H1 (cell line): Measurements from ENCODE around the gene PRR12. TPM values are rescaled to one million over a fixed set of nuclear protein-coding genes. Genes with fewer than 3 reads are reported as not detected.

Source experiments
- ASH2L ChIP-seq: fragments of 200-600, 300-600 bp; sonication (generic); IDR thresholded peaks from one replicate; pipeline ENCODE4 v1.7.1; 2017; ENCODE audit warnings: low read length
- BRCA1 ChIP-seq: IDR thresholded peaks from 2 replicates; pipeline ENCODE4 v1.6.1; 2012; ENCODE audit warnings: low read depth, low read length, improper control_type of control experiment
- FOSL1 ChIP-seq: IDR thresholded peaks from 2 replicates; pipeline ENCODE4 v1.6.1; 2011; ENCODE audit warnings: mild to moderate bottlenecking, low read depth, low read length, moderate library complexity; ENCODE audit not compliant: insufficient read depth
- GABPA ChIP-seq: IDR thresholded peaks from 2 replicates; pipeline ENCODE4 v1.6.1; 2011; ENCODE audit warnings: mild to moderate bottlenecking, low read length, moderate library complexity, borderline replicate concordance; ENCODE audit not compliant: insufficient read depth
- GTF2F1 ChIP-seq: IDR thresholded peaks from 2 replicates; pipeline ENCODE4 v1.6.1; 2012; ENCODE audit warnings: low read depth, low read length, improper control_type of control experiment, borderline replicate concordance
- JUN ChIP-seq: IDR thresholded peaks from 2 replicates; pipeline ENCODE4 v1.6.1; 2011; ENCODE audit warnings: low read depth, mild to moderate bottlenecking, improper control_type of control experiment, low read length
- KDM5A ChIP-seq: fragments of 200-600 bp; IDR thresholded peaks from 2 replicates; pipeline ENCODE4 v1.7.1; 2012; ENCODE audit warnings: mild to moderate bottlenecking, low read length, inconsistent platforms, mixed read lengths
- NANOG ChIP-seq: IDR thresholded peaks from 2 replicates; pipeline ENCODE4 v1.6.1; 2011; ENCODE audit warnings: low read length, low read depth, mild to moderate bottlenecking, inconsistent platforms; ENCODE audit not compliant: insufficient read depth, poor library complexity, severe bottlenecking
- PHF8 ChIP-seq: fragments of 200-600 bp; sonication (generic); conservative IDR thresholded peaks from 2 replicates; pipeline ENCODE4 v1.7.1; 2012; ENCODE audit warnings: low read depth, mild to moderate bottlenecking, inconsistent platforms, low read length, moderate library complexity
- POLR2A ChIP-seq, 2 experiments: IDR thresholded peaks; 1 replicate in 1 of 2; 2 replicates in 1 of 2; pipeline ENCODE4 v1.6.1; 2011; ENCODE audit warnings: low read depth in 2 of 2, low read length in 2 of 2, mild to moderate bottlenecking in 2 of 2; ENCODE audit errors: control extremely low read depth in 1 of 2
- POU5F1 ChIP-seq: IDR thresholded peaks from 2 replicates; pipeline ENCODE4 v1.6.1; 2011; ENCODE audit warnings: low read depth, mild to moderate bottlenecking, low read length, moderate library complexity
- RAD21 ChIP-seq, 2 experiments: IDR thresholded peaks in 1 of 2; conservative IDR thresholded peaks in 1 of 2; 2 replicates each; pipeline ENCODE4 v1.6.1; 2011; ENCODE audit warnings: low read depth in 2 of 2, low read length in 2 of 2, improper control_type of control experiment in 1 of 2, inconsistent platforms in 1 of 2, mild to moderate bottlenecking in 1 of 2, moderate library complexity in 1 of 2
- RFX5 ChIP-seq: IDR thresholded peaks from 2 replicates; pipeline ENCODE4 v1.6.1; 2011; ENCODE audit warnings: low read depth, low read length, improper control_type of control experiment, borderline replicate concordance
- SIN3A ChIP-seq, 2 experiments: IDR thresholded peaks in 1 of 2; conservative IDR thresholded peaks in 1 of 2; 2 replicates each; pipeline ENCODE4 v1.6.1; 2011 to 2012; ENCODE audit warnings: low read length in 2 of 2, improper control_type of control experiment in 1 of 2, low read depth in 1 of 2, mild to moderate bottlenecking in 1 of 2
- SIRT6 ChIP-seq: IDR thresholded peaks from one replicate; pipeline ENCODE4 v1.7.1; 2012; ENCODE audit warnings: low read length, inconsistent platforms
- SIX5 ChIP-seq: IDR thresholded peaks from 2 replicates; pipeline ENCODE4 v1.6.1; 2011; ENCODE audit warnings: mild to moderate bottlenecking, low read depth, low read length
- SP1 ChIP-seq: IDR thresholded peaks from 2 replicates; pipeline ENCODE4 v1.6.1; 2011; ENCODE audit warnings: low read depth, low read length
- SP2 ChIP-seq: IDR thresholded peaks from 2 replicates; pipeline ENCODE4 v1.6.1; 2012; ENCODE audit warnings: mild to moderate bottlenecking, low read length, inconsistent platforms
- SP4 ChIP-seq: IDR thresholded peaks from 2 replicates; pipeline ENCODE4 v1.6.1; 2012; ENCODE audit warnings: low read length, inconsistent platforms
- SUZ12 ChIP-seq: fragments of 200-600 bp; sonication (generic); IDR thresholded peaks from 2 replicates; pipeline ENCODE4 v1.6.1; 2012; ENCODE audit warnings: mild to moderate bottlenecking, inconsistent platforms, low read length, moderate library complexity, mixed read lengths
- TAF1 ChIP-seq: IDR thresholded peaks from 2 replicates; pipeline ENCODE4 v1.6.1; 2011; ENCODE audit warnings: mild to moderate bottlenecking, low read depth, low read length
- TEAD4 ChIP-seq: IDR thresholded peaks from 2 replicates; pipeline ENCODE4 v1.6.1; 2012; ENCODE audit warnings: low read depth, low read length, inconsistent platforms, mixed read lengths
- YY1 ChIP-seq: IDR thresholded peaks from 2 replicates; pipeline ENCODE4 v1.6.1; 2011; ENCODE audit warnings: low read depth, mild to moderate bottlenecking, low read length
- polyA plus RNA-seq, 7 experiments: library from polyadenylated mRNA; depleted of rRNA in 3 of 7; stranded (reverse) in 5 of 7; unstranded in 2 of 7; fragments of >200 nt in 5 of 7; fragments of 200-250 nt in 2 of 7; gene quantifications; 1 replicate in 5 of 7; 2 replicates in 1 of 7; 4 replicates in 1 of 7; pipeline versions ENCODE4 v1.2.1 to v1.2.3, GENCODE V29; 2011 to 2013; ENCODE audit warnings: missing spikeins in 2 of 7, mixed read lengths in 2 of 7
- total RNA-seq: library from RNA; stranded (reverse); fragmentation: NEBNext Ultra II Directional; extraction: Animal tissue kit (Norgen Biotek cat#: 25700); gene quantifications from 2 replicates; pipeline ENCODE4 v1.2.1, GENCODE V29; 2021
- TF ChIP-seq, protein P1 (sequence below): IDR thresholded peaks from 2 replicates; pipeline ENCODE4 v1.6.1; 2012; ENCODE audit warnings: inconsistent platforms

The PRR12 gene
- total and polyA plus RNA-seq, 2 of the 8 experiments (the other 6 are each of a cell fraction or from before 2014, with no cell fraction given): 2.5 to 59.4 TPM

DNA sequence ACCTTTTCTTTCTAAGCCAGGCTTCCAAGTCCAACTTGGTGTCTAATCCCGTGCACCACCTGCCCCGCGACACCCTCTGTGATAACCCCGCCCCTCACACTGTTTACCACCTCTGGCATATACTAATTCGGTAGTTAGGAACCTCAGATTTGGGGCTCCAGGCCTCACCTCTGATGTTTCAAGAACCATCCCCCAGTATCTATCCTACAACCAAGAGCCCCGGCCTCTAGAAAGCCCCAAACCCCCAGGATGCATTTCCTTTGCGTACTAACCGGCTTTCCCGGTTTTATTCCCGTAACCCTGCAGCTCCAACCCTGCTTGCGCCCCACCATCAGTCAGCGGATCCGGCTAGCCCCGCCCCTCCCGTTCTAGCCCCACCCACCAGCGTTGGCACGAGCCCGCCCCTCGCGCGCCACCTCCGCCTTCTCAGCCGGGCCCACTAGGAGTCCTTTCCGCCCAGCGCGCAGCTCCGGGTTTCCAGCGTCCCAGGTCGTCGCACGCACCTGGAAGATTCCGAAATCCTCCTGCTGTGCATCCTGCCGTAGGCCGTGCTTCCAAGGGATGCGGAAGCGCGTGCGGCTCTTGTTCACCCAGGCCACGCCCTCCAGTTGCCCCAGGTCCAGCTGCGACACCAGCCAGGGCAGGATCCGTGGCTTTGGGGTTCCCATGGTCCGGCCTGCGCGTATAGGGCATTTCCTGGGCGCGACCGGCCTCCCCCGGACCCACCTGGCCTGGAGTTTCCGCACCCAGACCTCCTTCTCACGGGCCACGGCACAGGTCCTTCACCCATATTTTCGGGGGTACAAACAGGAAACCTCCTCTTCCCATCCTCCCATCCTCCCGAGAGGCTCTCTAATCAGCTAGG is 73.4 kb downstream of the PRR12 start (continued):
- TF ChIP-seq, protein P1, sequence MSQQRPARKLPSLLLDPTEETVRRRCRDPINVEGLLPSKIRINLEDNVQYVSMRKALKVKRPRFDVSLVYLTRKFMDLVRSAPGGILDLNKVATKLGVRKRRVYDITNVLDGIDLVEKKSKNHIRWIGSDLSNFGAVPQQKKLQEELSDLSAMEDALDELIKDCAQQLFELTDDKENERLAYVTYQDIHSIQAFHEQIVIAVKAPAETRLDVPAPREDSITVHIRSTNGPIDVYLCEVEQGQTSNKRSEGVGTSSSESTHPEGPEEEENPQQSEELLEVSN: 0 out of 2 replicates have a peak, but pooled peaks have one; percentile 6
- TF ChIP-seq FOSL1 (no peak), SP4 (peak; percentile 36; the same call in 1 of the 2 replicates), SIRT6 (no peak), PHF8 (no peak), SP1 (peak; percentile 46; the same call in 1 of the 2 replicates), RAD21 (IDR thresholded peaks at IDR 0.05 in 1 of 2, conservative IDR thresholded peaks at IDR 0.05 in 1 of 2; ENCODE audit: low read depth in 2 of 2, low read length in 2 of 2) (no peak), POLR2A (IDR thresholded peaks at IDR 0.05; ENCODE audit: control extremely low read depth in 1 of 2, low read depth in 2 of 2, low read length in 2 of 2) (peak; percentile 51 to 78), SP2 (no peak), ASH2L (peak; percentile 36), NANOG (no peak), JUN (no peak), GABPA (no peak), GTF2F1 (no peak), POU5F1 (no peak), BRCA1 (no peak), RFX5 (no peak), SIX5 (no peak), TEAD4 (no peak), SUZ12 (no peak), YY1 (no peak), KDM5A (no peak; the same call in 1 of the 2 replicates), SIN3A (conservative IDR thresholded peaks at IDR 0.05 in 1 of 2, IDR thresholded peaks at IDR 0.05 in 1 of 2; ENCODE audit: low read depth in 1 of 2, low read length in 2 of 2) (no peak; a peak in 1 of 4 replicates), TAF1 (0 out of 2 replicates have a peak, but pooled peaks have one; percentile 43)
